Activated T-cell treated with anti-CD3 and anti-CD28 coated beads for 1 hour (primary cell): ENCODE results near the gene SCP2.

ENCODE experiments used
- DNase-seq: peaks from one replicate; pipeline ENCODE4 v3.0.0-alpha.2; 2020; ENCODE audit warnings: low read depth

SCP2 gene

GRCh38 chr1:53068314-53069099 is 141.4 kb downstream of the SCP2 start:
- DNase-seq, result no peak

GRCh38 chr1:53069265-53069662 is 142.2 kb downstream of the SCP2 start:
- no peak for DNase-seq

GRCh38 chr1:53069663-53070327 is 142.7 kb downstream of the SCP2 start:
- no peak for DNase-seq

GRCh38 chr1:53070621-53071020 is 143.5 kb downstream of the SCP2 start:
- DNase-seq, result no peak

GRCh38 chr1:53071167-53071865 is 144.2 kb downstream of the SCP2 start:
- DNase-seq, result no peak

- no peak for DNase-seq
Measured at GRCh38 chr1:53071915-53072314, 144.8 kb downstream of the SCP2 start.

GRCh38 chr1:53073287-53073686 is 146.2 kb downstream of the SCP2 start:
- no peak for DNase-seq

GRCh38 chr1:53073868-53074311 is 146.8 kb downstream of the SCP2 start:
- no peak for DNase-seq

- no peak for DNase-seq
Measured at GRCh38 chr1:53074313-53075154, 147.5 kb downstream of the SCP2 start.

GRCh38 chr1:53075206-53075605 is 148.1 kb downstream of the SCP2 start:
- no peak for DNase-seq

- DNase-seq, result no peak
Measured at GRCh38 chr1:53075761-53076163, 148.7 kb downstream of the SCP2 start.

GRCh38 chr1:53076165-53076564 is 149.1 kb downstream of the SCP2 start:
- DNase-seq, result no peak

- DNase-seq, result no peak
Measured at GRCh38 chr1:53076721-53077598, 149.9 kb downstream of the SCP2 start.

GRCh38 chr1:53077599-53077965 is 150.5 kb downstream of the SCP2 start:
- no peak for DNase-seq

- no peak for DNase-seq
Measured at GRCh38 chr1:53078333-53079101, 151.4 kb downstream of the SCP2 start.

GRCh38 chr1:53079251-53079650 is 152.2 kb downstream of the SCP2 start:
- DNase-seq, result no peak

- DNase-seq, result no peak
Measured at GRCh38 chr1:53080041-53080440, 153.0 kb downstream of the SCP2 start.

- DNase-seq, result no peak
Measured at GRCh38 chr1:53080769-53081168, 153.7 kb downstream of the SCP2 start.

- no peak for DNase-seq
Measured at GRCh38 chr1:53081384-53082066, 154.4 kb downstream of the SCP2 start.
